Keratinocyte (primary cell): ENCODE results near the gene GAB1.

Experiments
- EZH2 ChIP-seq: IDR thresholded peaks from one replicate; pipeline ENCODE4 v1.6.1; 2012; ENCODE audit warnings: inconsistent platforms, mild to moderate bottlenecking, low read length, moderate library complexity
- TF ChIP-seq, protein P1 (sequence below), 3 experiments: IDR thresholded peaks in 1 of 3; conservative IDR thresholded peaks in 1 of 3; optimal IDR thresholded peaks in 1 of 3; 2 replicates in 2 of 3; 3 replicates in 1 of 3; pipeline versions ENCODE3 to v1.5.1; 2011; ENCODE audit warnings: low read length in 3 of 3, mild to moderate bottlenecking in 3 of 3, moderate library complexity in 2 of 3, control low read depth in 1 of 3, inconsistent platforms in 1 of 3; ENCODE audit not compliant: insufficient read depth in 2 of 3; ENCODE audit errors: extremely low read depth in 1 of 3

DNA sequence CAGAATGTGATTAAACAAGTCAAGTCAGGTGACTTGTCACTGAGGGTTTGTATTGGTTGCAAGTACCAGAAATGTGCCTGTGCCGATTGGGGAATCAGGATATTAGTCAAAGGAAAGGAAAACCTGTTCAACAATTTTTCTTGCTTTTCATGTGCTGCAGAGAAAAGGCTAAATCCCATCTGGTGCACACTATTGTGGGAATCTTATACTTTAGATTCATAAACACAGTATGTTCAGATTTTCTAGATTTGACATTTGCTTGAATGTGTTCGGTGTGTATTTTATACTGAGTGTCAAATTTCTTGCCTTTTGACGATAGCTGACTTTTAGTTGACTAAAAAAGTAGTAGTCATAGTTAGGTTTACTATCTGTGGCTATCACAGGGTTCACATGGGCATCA lies 37.6 kb downstream of the GAB1 start:
- TF ChIP-seq, protein P1, sequence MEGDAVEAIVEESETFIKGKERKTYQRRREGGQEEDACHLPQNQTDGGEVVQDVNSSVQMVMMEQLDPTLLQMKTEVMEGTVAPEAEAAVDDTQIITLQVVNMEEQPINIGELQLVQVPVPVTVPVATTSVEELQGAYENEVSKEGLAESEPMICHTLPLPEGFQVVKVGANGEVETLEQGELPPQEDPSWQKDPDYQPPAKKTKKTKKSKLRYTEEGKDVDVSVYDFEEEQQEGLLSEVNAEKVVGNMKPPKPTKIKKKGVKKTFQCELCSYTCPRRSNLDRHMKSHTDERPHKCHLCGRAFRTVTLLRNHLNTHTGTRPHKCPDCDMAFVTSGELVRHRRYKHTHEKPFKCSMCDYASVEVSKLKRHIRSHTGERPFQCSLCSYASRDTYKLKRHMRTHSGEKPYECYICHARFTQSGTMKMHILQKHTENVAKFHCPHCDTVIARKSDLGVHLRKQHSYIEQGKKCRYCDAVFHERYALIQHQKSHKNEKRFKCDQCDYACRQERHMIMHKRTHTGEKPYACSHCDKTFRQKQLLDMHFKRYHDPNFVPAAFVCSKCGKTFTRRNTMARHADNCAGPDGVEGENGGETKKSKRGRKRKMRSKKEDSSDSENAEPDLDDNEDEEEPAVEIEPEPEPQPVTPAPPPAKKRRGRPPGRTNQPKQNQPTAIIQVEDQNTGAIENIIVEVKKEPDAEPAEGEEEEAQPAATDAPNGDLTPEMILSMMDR (optimal IDR thresholded peaks at IDR 0.05 in 1 of 3, IDR thresholded peaks at IDR 0.05 in 1 of 3, conservative IDR thresholded peaks at IDR 0.05 in 1 of 3; ENCODE audit: extremely low read depth in 1 of 3, insufficient read depth in 2 of 3, low read length in 3 of 3): no peak
- no peak for TF ChIP-seq EZH2
